BJ (cell line): Measurements from ENCODE around the gene TIGD3. TPM values are rescaled to one million over a fixed set of nuclear protein-coding genes. Genes with fewer than 3 reads are reported as not detected.
"Not testable (repeated sequence)": the region's sequence is repeated elsewhere in the genome, so short reads cannot be mapped to it uniquely, and the experiment has no call there.

ENCODE experiments used
- CTCF ChIA-PET: fragments of 350-600 bp; formaldehyde crosslinking; extraction: SDS; loops from one replicate; lab custom pipeline; 2021; ENCODE audit warnings: antibody characterized with exemption, inconsistent platforms; lab: Yijun Ruan, JAX
- POLR2A ChIA-PET: fragments of 300-600 bp; sonication (Branson Sonifier 250); formaldehyde crosslinking; extraction: SDS; loops from one replicate; lab custom pipeline; 2021; ENCODE audit warnings: antibody characterized with exemption; lab: Charles Lee
- DNase-seq: peaks from one replicate; pipeline ENCODE4 v3.0.0-alpha.2; 2011; ENCODE audit warnings: low read depth
- H3K27me3 ChIP-seq: 2 replicates; pipeline ENCODE4 v1.6.0; 2011; ENCODE audit warnings: low read length; ENCODE audit not compliant: control insufficient read depth, insufficient read depth
- H3K36me3 ChIP-seq: 2 replicates; pipeline ENCODE4 v1.5.1; 2011; ENCODE audit warnings: low read length; ENCODE audit not compliant: control insufficient read depth, insufficient read depth
- H3K4me3 ChIP-seq: 2 replicates; pipeline ENCODE4 v1.5.1; 2011; ENCODE audit warnings: low read depth, mild to moderate bottlenecking, control low read depth, low read length
- CTCF ChIP-seq: IDR thresholded peaks from 2 replicates; pipeline ENCODE4 v1.5.1; 2011; ENCODE audit warnings: low read depth, mild to moderate bottlenecking, control low read depth, inconsistent platforms, low read length, moderate library complexity; ENCODE audit not compliant: insufficient read depth
- polyA plus RNA-seq: library from polyadenylated mRNA; depleted of rRNA; stranded (reverse); fragments of >200 nt; gene quantifications from 2 replicates; pipeline ENCODE4 v1.2.3, GENCODE V29; 2011

The TIGD3 gene
- polyA plus RNA-seq, 1 experiment = 0.06 TPM

DNA sequence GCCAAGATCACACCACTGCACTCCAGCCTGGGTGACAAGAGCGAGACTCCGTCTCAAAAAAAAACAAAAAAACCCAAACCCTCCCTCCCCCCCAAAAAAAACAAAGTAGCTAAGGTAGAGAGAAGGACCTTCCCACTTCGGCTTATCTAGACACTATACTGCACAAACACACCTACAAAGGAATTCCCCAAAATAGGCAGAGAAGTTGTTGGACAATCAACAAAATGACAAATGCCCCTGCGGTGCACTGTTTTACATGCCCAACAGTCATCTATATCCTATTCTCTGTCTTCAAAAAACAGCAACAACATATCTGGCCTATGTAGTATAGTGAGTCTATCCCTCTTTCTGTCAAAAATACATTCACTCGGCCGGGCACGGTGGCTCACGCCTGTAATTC, 27.5 kb upstream of the TIGD3 start:
- H3K4me3 ChIP-seq = no peak overlapping the region
- ChIA-PET POLR2A (no interaction called here), CTCF (interaction anchor here (1.3 to 9.6 kb wide), 2 partner anchors 11 to 52 kb away, joined by 4 to 145 read pairs; partner anchors contain the start of gene CDC42EP2)
- peaks cover 2% of the 10 kb centered on the region for H3K36me3 ChIP-seq
- no peak for TF ChIP-seq CTCF
- DNase-seq = no peak
- H3K27me3 ChIP-seq = no peaks in the 10 kb centered on the region

GRCh38 chr11:65329478-65329877, 25.1 kb upstream of the TIGD3 start:
- no peaks in the 10 kb centered on the region for H3K36me3 ChIP-seq
- CTCF ChIA-PET = interaction anchor here (0.6 to 9.6 kb wide), 23 partner anchors 9 to 473 kb away, joined by 3 to 150 read pairs (median 4); partner anchors contain the start of genes CDC42EP2 and POLA2
- TF ChIP-seq CTCF = no peak
- DNase-seq = no peak
- no peak overlapping the region for H3K4me3 ChIP-seq
- POLR2A ChIA-PET = interaction anchor here (0.6 to 1.0 kb wide), 5 partner anchors 14 to 173 kb away, joined by 3 to 34 read pairs (median 3); no protein-coding TSS in a partner anchor
- H3K27me3 ChIP-seq = no peaks in the 10 kb centered on the region

GRCh38 chr11:65329944-65330403, 24.6 kb upstream of the TIGD3 start:
- no peak for DNase-seq
- CTCF ChIA-PET = interaction anchor here (0.6 to 9.6 kb wide), 23 partner anchors 9 to 473 kb away, joined by 3 to 150 read pairs (median 4); partner anchors contain the start of genes CDC42EP2 and POLA2
- POLR2A ChIA-PET = interaction anchor here (0.6 to 1.0 kb wide), 5 partner anchors 14 to 172 kb away, joined by 3 to 34 read pairs (median 3); no protein-coding TSS in a partner anchor
- TF ChIP-seq CTCF = peak; percentile 71
- Histone ChIP-seq H3K27me3 (no peaks in the 10 kb centered on the region), H3K4me3 (no peak overlapping the region), H3K36me3 (no peaks in the 10 kb centered on the region)

GRCh38 chr11:65330544-65330943, 24.0 kb upstream of the TIGD3 start:
- no peak for TF ChIP-seq CTCF
- Histone ChIP-seq H3K36me3 (no peaks in the 10 kb centered on the region), H3K4me3 (no peak overlapping the region), H3K27me3 (no peaks in the 10 kb centered on the region)
- POLR2A ChIA-PET = interaction anchor here (1.0 kb wide), 1 partner anchor 15 kb away, joined by 3 read pairs; no protein-coding TSS in a partner anchor
- CTCF ChIA-PET = interaction anchor here (0.6 to 9.6 kb wide), 13 partner anchors 10 to 148 kb away, joined by 3 to 150 read pairs (median 10); partner anchors contain the start of genes CDC42EP2 and POLA2
- DNase-seq = no peak

DNA sequence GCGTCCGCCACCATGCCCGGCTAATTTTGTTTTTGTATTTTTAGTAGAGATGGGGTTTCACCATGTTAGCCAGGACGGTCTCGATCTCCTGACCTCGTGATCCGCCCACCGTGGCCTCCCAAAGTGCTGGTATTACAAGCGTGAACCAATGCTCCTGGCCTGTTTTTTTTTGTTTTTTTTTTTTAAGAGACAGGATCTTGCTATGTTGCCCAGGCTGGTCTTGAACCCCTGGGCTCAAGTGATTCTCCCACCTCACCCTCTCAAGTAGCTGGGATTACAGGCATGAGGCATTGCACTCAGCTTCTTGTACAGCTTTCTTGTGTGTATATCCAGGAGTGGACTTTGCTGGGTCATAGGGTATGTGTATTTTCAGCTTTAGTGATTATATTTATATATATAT, 22.0 kb upstream of the TIGD3 start:
- DNase-seq, POLR2A ChIA-PET: not testable (repeated sequence)
- CTCF ChIA-PET = interaction anchor here (0.6 to 9.6 kb wide), 11 partner anchors 9 to 220 kb away, joined by 3 to 150 read pairs (median 3); partner anchors contain the start of genes CDC42EP2 and TM7SF2

More for the DNA sequence above, 22.0 kb upstream of the TIGD3 start:
- not testable (repeated sequence) for H3K27me3 ChIP-seq, H3K36me3 ChIP-seq, H3K4me3 ChIP-seq
